GM10266 (cell line): Measurements from ENCODE around the gene MFRP.

Experiments used
- DNase-seq: peaks from one replicate; pipeline ENCODE4 v3.0.0; 2012; ENCODE audit errors: extremely low spot score
- TF ChIP-seq, protein P1 (sequence below): IDR thresholded peaks from 2 replicates; pipeline ENCODE4 v1.5.1; 2012; ENCODE audit warnings: mild to moderate bottlenecking, low read depth; ENCODE audit not compliant: control insufficient read depth, insufficient read depth; ENCODE audit errors: missing control alignments

The MFRP gene

DNA sequence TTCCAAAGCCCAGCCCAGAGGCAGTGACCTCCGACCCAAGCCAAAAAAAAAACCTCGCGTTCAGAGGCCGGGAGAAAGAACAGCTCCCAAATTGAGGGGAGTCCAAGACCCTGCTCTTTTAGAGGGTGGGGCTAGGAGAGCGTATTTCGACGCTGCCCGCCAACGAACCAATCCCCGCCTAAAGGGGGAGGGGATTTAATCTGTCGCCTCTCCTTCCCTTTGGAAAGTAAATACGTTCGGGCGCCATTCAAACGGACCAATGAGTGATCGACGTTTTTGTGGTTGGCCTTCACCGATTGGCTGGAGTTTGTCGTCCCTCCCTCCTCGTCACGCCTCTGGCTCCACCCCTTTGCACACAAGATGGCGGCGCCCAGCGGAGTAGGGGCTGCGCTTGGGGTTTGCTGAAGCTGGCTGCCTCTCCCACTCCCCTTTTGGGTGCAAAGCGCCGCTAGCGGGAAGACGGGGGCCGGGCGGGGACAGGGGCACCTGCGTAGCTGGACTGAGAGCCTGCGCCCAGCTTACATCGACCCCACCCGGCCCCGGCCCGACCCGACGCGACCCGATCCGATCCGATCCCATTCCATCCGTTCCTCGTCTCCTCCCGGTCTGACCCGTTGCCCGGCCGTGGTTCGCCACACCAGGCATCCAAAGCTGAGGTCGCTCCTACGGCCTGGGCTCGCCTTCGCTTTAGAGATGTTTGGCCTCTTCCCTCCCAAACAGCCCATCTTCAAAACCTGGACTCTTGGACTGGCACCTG, 12.2 kb downstream of the MFRP start, which contains the start of gene RNF26:
RNF26 (plus strand) TSS at position 354 of the 757 bp plus-strand sequence. CDS start 596 bp downstream, outside the sequence.
- DNase-seq, result peak; percentile 99
- TF ChIP-seq, protein P1, sequence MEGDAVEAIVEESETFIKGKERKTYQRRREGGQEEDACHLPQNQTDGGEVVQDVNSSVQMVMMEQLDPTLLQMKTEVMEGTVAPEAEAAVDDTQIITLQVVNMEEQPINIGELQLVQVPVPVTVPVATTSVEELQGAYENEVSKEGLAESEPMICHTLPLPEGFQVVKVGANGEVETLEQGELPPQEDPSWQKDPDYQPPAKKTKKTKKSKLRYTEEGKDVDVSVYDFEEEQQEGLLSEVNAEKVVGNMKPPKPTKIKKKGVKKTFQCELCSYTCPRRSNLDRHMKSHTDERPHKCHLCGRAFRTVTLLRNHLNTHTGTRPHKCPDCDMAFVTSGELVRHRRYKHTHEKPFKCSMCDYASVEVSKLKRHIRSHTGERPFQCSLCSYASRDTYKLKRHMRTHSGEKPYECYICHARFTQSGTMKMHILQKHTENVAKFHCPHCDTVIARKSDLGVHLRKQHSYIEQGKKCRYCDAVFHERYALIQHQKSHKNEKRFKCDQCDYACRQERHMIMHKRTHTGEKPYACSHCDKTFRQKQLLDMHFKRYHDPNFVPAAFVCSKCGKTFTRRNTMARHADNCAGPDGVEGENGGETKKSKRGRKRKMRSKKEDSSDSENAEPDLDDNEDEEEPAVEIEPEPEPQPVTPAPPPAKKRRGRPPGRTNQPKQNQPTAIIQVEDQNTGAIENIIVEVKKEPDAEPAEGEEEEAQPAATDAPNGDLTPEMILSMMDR, result no peak

DNA sequence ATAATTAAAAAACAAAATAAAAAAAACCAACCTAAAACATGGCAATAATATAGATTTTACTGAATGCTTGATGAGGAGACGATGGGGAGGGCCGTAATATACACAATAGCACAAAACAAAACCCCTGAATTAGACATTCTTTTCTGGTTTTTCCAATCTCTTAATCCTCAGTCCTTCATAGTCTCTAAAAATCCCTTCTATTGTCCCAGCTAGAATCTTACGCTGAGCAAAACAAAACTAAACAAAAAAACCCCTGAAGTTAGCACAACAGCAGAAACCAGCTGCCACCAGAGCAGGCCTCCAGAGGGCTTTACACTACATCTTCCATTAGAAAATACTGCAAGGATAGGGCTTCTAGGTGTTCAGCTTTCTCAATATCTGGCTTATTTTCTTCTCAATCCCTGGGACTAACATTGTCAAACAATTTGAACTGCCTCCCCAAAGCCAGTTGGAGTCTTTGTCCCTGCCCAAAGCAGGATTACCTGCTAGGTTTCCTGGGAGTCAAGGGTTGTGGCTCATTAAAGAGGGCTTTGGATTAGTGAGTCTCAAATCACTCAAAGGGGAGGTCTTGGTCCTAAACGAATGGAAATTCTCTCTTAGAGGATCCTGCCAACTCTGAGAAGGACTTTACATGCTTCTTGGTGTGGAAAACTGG, 14.3 kb downstream of the MFRP start:
- TF ChIP-seq, protein P1, result no peak
- no peak for DNase-seq

DNA sequence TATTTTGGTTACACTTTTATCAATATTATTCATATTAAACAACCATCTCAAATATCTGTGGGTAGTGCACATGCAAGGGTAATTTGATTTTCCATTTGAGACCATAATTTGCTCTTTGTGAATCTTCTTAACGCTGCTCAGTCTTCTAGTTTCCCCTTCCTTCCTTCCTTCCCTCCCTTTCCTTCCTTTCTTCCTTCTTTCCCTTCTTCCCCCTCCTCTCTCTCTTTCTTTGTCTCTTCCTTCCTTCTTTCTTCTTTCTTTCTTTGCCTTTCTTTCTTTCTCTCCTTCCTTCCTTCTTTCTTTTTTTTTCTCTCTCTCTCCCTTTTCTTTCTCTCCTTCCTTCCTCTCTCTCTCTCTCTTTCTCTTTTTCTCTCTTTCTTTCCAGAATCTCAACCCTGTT, 16.3 kb downstream of the MFRP start:
- TF ChIP-seq, protein P1, result no peak
- DNase-seq, result no peak

DNA sequence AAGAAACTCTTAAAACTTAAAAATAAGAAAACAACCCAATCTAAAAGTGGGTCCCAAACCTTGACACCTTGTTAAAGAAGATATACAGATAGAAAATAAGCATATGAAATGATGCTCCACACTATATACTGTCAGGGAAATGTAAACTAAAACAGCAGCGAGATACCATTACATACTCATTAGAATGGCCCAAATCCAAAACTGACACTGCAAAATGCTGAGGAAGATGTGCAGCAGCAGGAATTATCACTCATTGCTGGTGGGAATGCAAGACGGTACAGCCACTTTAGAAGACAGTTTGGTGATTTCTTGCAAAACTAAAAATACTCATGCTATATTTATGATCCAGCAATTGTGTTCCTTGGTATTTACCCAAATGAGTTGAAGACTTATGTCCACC, 17.2 kb downstream of the MFRP start:
- no peak for DNase-seq
- TF ChIP-seq, protein P1, result no peak

DNA sequence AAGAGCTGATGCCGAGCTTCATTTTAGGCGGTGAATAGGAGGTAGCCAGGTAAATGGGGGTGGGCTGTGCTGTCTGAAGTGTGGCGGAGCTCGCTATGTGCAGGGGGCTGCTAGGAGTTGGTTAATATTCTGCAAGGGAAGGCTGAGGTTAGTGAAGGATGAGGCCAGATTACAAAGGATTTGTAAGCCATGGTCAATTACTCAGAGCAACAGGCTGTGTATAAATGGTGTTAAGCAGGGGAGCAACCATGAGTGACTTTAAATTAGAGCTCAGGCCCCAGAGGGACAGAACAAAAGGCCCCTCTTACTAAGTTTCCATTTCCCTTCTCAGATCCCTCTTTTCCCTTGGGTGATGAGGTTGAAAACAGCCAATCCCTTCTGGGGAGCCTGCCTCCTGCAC, 22.3 kb downstream of the MFRP start:
- no peak for DNase-seq
- TF ChIP-seq, protein P1, result no peak

DNA sequence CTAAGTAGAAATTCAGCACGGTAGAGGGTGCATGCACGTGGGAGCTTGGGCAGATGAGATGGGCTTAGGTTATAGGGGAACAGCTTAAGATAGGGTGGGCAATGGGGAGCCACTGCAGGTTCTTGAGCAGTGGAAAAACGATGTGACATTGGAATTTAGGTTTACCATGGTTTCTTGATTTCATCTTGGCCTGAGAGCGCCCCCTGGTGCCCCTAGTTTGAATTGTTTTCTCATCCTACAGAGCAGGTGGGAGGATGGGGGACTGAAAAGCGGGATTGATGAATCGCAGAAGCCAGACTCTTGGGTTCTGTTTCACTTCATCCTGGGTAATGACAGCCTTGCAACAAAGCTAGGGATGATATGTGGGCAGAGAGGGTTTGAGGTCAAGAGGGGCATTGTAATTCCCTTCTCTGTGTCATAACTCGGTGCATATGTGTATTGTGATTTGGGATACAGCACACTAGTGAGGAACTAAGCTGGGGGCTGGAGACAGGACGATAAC, 22.9 kb downstream of the MFRP start:
- peak; percentile 67 for DNase-seq
- TF ChIP-seq, protein P1, result peak; percentile 87
